WI38 (cell line): Measurements from ENCODE around the gene CDH12.

Source experiments
- H3K4me3 ChIP-seq: 2 replicates; pipeline ENCODE4 v1.5.1; 2011; ENCODE audit warnings: low read depth, mild to moderate bottlenecking, control low read depth, low read length
- TF ChIP-seq, protein P1 (sequence below): IDR thresholded peaks from 2 replicates; pipeline ENCODE4 v1.5.1; 2012; ENCODE audit warnings: low read depth, mild to moderate bottlenecking, control low read depth, low read length

Gene CDH12

DNA sequence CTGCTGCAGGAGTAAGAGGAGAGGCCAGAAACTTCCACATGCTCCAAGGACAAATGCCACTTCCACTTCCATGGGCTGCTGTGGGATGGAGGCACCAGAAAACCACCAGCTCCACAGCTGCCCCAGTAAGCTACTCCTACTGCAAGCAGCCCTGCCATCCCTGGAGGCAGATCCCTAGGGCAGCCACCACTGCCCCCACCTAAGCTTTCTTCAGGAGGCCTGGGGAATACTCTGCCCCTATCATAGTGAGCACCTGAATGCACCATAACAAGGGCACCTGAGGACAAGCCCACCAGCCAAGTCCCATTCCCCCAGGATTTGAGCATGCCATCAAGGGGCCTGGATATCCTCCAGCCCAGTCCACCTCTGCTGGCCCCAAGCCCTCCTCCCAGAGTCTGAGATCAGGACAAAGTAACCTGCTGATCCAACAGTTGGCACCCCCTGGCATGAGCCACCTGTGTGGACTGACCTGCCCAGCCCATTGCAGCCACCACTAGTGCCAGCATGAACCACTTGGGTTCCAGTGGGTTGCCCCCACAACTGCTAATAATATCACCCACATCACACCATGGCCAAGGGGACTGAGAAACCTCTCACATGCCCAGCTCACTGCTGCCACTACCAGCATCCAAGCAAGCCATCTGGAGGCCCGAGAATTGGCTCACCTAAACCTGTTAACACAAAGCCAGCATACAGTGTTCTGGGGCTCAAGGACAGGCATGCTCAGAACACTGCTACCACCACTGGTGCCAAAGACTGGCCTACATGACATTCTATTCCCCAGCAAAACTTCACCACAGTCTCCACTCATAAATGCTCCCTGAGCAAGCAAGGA lies 480.1 kb downstream of the CDH12 start:
- no peak overlapping the region for H3K4me3 ChIP-seq
- TF ChIP-seq, protein P1, sequence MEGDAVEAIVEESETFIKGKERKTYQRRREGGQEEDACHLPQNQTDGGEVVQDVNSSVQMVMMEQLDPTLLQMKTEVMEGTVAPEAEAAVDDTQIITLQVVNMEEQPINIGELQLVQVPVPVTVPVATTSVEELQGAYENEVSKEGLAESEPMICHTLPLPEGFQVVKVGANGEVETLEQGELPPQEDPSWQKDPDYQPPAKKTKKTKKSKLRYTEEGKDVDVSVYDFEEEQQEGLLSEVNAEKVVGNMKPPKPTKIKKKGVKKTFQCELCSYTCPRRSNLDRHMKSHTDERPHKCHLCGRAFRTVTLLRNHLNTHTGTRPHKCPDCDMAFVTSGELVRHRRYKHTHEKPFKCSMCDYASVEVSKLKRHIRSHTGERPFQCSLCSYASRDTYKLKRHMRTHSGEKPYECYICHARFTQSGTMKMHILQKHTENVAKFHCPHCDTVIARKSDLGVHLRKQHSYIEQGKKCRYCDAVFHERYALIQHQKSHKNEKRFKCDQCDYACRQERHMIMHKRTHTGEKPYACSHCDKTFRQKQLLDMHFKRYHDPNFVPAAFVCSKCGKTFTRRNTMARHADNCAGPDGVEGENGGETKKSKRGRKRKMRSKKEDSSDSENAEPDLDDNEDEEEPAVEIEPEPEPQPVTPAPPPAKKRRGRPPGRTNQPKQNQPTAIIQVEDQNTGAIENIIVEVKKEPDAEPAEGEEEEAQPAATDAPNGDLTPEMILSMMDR = no peak

DNA sequence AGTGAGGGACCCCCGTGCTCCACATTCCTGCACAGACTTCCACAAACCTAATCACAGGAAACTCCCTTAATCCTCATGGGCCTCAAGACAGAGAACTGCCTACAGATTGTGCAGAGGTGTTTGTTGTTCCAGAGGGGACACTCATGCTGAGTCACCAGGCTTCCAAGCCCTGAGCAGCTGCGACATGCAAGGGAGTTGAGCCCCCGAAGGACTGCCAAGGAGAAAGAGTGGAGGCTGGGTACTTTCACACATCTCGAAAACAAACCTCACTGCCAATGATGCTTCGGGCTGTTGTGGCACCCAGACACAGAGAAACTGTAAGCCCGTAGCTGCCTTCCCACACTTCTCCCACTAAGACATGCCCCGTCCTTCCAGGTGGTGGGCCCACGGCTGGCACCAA lies 480.8 kb downstream of the CDH12 start:
- TF ChIP-seq, protein P1 = no peak
- H3K4me3 ChIP-seq = no peak overlapping the region

DNA sequence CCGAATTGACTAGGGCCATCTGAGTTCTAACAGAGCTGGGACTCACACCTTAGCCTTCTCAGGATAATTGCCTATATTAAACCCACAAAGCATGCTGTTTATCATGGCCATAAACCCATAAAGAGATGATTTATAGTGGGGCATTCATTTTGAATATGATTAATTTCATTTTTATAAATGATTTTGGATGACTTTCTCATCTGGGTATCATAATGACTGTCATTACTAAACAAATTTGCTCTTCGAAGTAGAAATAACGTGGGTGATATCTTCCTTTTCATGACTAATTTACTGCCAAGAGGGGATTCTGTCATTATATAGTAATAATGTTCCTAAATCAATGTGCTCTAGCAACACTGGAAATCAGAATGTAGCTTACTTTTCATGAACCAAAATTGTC lies 498.2 kb downstream of the CDH12 start:
- TF ChIP-seq, protein P1 = no peak
- no peak overlapping the region for H3K4me3 ChIP-seq

DNA sequence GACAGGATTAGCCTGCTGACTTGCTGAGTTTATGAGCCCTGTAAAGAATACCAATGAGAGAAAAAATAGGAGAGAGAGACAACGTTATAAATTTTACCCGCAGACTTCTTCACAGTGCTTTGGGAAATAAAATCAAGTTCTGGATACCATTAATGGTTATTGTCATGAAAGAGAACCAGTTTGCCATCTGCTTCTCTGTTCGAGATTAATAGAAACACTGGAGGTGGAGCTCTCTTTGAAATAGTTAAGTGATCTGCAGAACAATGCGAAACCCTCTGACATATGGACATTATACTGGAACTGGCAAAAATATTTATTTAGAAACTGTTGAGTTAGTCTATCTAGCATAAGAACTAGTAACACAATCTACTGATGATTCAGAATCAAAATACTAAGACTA lies 500.7 kb downstream of the CDH12 start:
- no peak overlapping the region for H3K4me3 ChIP-seq

DNA sequence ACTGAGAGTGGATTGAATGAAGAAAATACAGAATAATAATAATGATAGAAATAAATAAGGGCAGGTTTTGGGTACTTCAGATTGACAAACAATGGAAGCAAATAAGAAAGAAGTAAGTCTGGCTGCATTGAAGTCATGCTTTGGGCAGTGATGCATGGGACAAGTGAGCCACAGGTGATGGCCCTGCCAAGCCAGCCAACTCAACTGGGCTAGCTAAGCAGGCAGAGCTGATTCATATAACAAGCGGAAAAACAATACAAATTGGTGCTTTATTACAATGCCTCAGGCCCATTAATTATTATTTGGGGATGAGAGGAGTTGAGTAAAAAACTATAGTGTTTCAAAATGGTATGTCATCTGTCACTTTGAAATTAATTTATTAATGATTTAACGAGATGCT lies 502.0 kb downstream of the CDH12 start:
- no peak overlapping the region for H3K4me3 ChIP-seq
- TF ChIP-seq, protein P1 = no peak

More for the DNA sequence above, 500.7 kb downstream of the CDH12 start:
- TF ChIP-seq, protein P1 = no peak

DNA sequence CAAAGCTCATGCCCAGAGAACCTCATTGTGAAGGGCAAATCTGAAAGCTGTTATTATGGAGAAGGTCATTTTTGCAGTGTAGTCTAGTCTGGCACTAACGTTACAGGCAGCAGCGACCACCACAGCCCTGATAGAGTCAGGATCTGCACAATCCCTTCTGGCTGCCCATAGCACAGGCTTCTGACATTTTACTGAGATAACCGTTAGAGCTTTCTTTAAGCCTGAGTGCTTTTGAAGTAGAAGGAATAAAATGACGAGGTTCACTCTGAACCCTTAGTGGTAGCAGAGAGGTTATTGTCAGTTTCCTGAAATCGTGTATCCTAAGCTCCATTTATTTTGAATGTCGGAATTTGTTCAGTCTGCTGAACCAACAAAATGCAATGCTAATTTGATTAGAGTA lies 505.1 kb downstream of the CDH12 start:
- TF ChIP-seq, protein P1 = no peak

DNA sequence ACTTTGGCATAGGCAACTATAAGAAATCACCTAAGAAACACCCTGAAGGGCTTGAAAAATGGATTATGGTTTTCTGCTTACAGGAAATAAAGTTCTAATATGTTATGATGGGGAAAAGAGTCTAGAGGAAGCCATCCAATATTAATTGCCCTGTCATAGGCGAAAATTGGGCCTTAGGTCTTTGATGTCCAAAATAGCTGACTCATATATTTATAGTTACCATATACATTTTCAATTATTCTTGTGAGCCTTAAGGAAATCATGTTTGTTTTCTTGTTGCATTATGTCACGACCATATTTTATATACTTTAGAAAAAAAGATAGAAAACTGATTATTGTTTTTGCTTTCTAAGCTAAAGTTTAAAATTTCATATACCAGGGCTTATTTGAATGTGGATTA lies 509.1 kb downstream of the CDH12 start:
- no peak overlapping the region for H3K4me3 ChIP-seq
- TF ChIP-seq, protein P1 = no peak

More for the DNA sequence above, 505.1 kb downstream of the CDH12 start:
- no peak overlapping the region for H3K4me3 ChIP-seq
